ENCODE results near the gene ELSPBP1. TPM values are rescaled to one million over a fixed set of nuclear protein-coding genes. Genes with fewer than 3 reads are reported as not detected.

Gene ELSPBP1
- total RNA-seq, 2 experiments from 2014 or later, result not detected

- CTCF ChIA-PET, result interaction anchor here (0.5 kb wide), 1 partner anchor 147 kb away, joined by 3 read pairs; no protein-coding TSS in a partner anchor
- no peak overlapping the region for H3K27ac Mint-ChIP-seq
- no peaks in the 10 kb centered on the region for H3K9me3 Mint-ChIP-seq (ENCODE audit: low read depth)
- H3K4me1 Mint-ChIP-seq, result no peaks in the 10 kb centered on the region
- H3K4me3 Mint-ChIP-seq, result no peak overlapping the region
- peaks cover 13% of the 10 kb centered on the region for H3K27me3 Mint-ChIP-seq
- H3K36me3 Mint-ChIP-seq, result no peaks in the 10 kb centered on the region
- ATAC-seq (no peak), DNase-seq (no peak)
These were observed 26.3 kb downstream of the ELSPBP1 start for GRCh38 chr19:48020686-48021085.

DNA sequence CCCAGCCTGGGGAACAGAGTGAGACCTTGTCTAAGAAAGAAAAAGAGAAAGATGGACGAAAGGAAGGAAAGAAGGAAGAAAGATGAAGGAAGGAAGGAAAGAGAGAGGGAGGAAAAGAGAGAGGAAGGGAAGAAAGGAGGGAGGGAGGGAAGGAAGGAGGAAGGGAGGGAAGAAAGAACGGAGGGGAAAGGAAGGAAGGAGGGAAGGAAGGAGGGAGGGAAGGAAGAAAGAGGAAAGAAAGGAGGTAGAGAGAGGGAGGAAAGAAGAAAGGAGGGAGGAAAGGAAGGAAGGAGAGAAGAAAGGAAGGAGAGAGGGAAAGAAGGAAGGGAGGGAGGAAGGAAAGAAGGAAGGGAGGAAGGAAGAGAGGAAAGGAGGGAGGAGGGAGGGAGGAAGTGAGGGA lies 28.6 kb downstream of the ELSPBP1 start:
- Mint-ChIP-seq H3K4me1 (no peaks in the 10 kb centered on the region), H3K9me3 (ENCODE audit: low read depth) (no peaks in the 10 kb centered on the region), H3K27ac (no peak overlapping the region), H3K27me3 (peaks cover 17% of the 10 kb centered on the region), H3K36me3 (no peaks in the 10 kb centered on the region), H3K4me3 (no peak overlapping the region)
- CTCF ChIA-PET, result interaction anchor here (0.6 kb wide), 1 partner anchor 39 kb away, joined by 5 read pairs; no protein-coding TSS in a partner anchor
- ATAC-seq, result no peak
- DNase-seq, result no peak

- CTCF ChIA-PET, result no interaction called here
- no peak for DNase-seq
- H3K9me3 Mint-ChIP-seq (ENCODE audit: low read depth), result no peaks in the 10 kb centered on the region
- H3K4me1 Mint-ChIP-seq, result no peaks in the 10 kb centered on the region
- no peak overlapping the region for H3K27ac Mint-ChIP-seq
- no peak for ATAC-seq
- H3K4me3 Mint-ChIP-seq, result no peak overlapping the region
- H3K27me3 Mint-ChIP-seq, result peaks cover 17% of the 10 kb centered on the region
- no peaks in the 10 kb centered on the region for H3K36me3 Mint-ChIP-seq
These were observed 29.1 kb downstream of the ELSPBP1 start for GRCh38 chr19:48023518-48023917.

- CTCF ChIA-PET, result no interaction called here
- Mint-ChIP-seq H3K4me1 (no peaks in the 10 kb centered on the region), H3K27ac (no peak overlapping the region), H3K4me3 (no peak overlapping the region), H3K36me3 (no peaks in the 10 kb centered on the region), H3K27me3 (peaks cover 21% of the 10 kb centered on the region), H3K9me3 (ENCODE audit: low read depth) (no peaks in the 10 kb centered on the region)
- ATAC-seq (no peak), DNase-seq (no peak)
These were observed 31.0 kb downstream of the ELSPBP1 start for GRCh38 chr19:48025480-48025879.

DNA sequence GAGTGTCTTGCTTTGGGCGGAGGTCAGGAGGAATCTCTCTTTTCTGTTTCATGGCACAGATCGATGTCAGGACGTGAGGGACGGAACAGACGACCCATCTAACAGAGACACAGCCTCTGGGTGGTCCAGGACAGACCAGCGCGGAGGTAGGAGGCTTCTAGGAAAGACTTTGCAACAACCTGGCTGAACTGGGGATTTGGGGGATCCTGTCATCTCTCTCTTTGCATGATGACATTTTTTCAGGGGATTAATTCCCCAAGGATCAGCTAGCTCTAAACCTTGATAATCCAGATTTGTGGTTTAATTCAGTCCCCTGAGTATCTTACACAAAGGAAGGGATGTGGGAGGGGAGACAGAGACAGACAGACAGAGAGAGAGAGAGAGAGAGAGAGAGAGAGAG lies 35.0 kb downstream of the ELSPBP1 start:
- Mint-ChIP-seq H3K36me3 (no peaks in the 10 kb centered on the region), H3K27me3 (peaks cover 14% of the 10 kb centered on the region), H3K4me1 (no peaks in the 10 kb centered on the region), H3K4me3 (no peak overlapping the region), H3K9me3 (ENCODE audit: low read depth) (no peaks in the 10 kb centered on the region), H3K27ac (no peak overlapping the region)
- CTCF ChIA-PET, result no interaction called here
- DNase-seq (no peak), ATAC-seq (no peak)

GRCh38 chr19:48030073-48030472 lies 35.6 kb downstream of the ELSPBP1 start:
- no peaks in the 10 kb centered on the region for H3K9me3 Mint-ChIP-seq (ENCODE audit: low read depth)
- peaks cover 10% of the 10 kb centered on the region for H3K27me3 Mint-ChIP-seq
- no peak for ATAC-seq
- H3K27ac Mint-ChIP-seq, result no peak overlapping the region
- H3K4me3 Mint-ChIP-seq, result no peak overlapping the region
- no peaks in the 10 kb centered on the region for H3K36me3 Mint-ChIP-seq
- H3K4me1 Mint-ChIP-seq, result no peaks in the 10 kb centered on the region
- CTCF ChIA-PET, result no interaction called here
- no peak for DNase-seq

GRCh38 chr19:48033604-48034003 lies 39.2 kb downstream of the ELSPBP1 start:
- CTCF ChIA-PET, result no interaction called here
- H3K9me3 Mint-ChIP-seq (ENCODE audit: low read depth), result peaks cover 9% of the 10 kb centered on the region
- H3K4me1 Mint-ChIP-seq, result no peaks in the 10 kb centered on the region
- no peak overlapping the region for H3K27ac Mint-ChIP-seq
- DNase-seq (no peak), ATAC-seq (no peak)
- peaks cover 4% of the 10 kb centered on the region for H3K27me3 Mint-ChIP-seq
- peaks cover 2% of the 10 kb centered on the region for H3K36me3 Mint-ChIP-seq
- no peak overlapping the region for H3K4me3 Mint-ChIP-seq

DNA sequence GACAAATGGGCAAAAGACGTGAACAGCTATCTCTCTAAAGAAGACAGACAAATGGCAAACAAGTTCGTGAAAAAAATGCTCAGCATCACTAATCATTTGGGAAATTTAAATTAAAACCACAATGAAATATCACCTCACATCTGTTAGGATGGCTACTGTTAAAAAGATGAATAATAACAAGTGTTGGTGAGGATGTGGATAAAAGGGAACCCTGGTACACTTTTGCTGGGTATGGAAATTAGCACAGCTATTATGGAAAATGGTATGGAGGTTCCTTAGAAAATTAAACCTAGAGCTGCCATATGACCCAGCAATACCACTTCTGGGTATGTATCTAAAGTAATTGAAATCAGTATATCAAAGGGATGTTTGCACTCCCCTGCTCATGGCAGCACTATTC lies 42.3 kb downstream of the ELSPBP1 start:
- no peaks in the 10 kb centered on the region for H3K4me1 Mint-ChIP-seq
- peaks cover 2% of the 10 kb centered on the region for H3K27me3 Mint-ChIP-seq
- no peak for DNase-seq
- H3K36me3 Mint-ChIP-seq, result peaks cover 2% of the 10 kb centered on the region
- peaks cover 9% of the 10 kb centered on the region for H3K9me3 Mint-ChIP-seq (ENCODE audit: low read depth)
- no peak for ATAC-seq
- CTCF ChIA-PET, result no interaction called here
- no peak overlapping the region for H3K4me3 Mint-ChIP-seq
- no peak overlapping the region for H3K27ac Mint-ChIP-seq

- Mint-ChIP-seq H3K4me3 (no peak overlapping the region), H3K27ac (no peak overlapping the region), H3K4me1 (no peaks in the 10 kb centered on the region), H3K36me3 (no peaks in the 10 kb centered on the region), H3K9me3 (ENCODE audit: low read depth) (peaks cover under 1% of the 10 kb centered on the region), H3K27me3 (peaks cover 2% of the 10 kb centered on the region)
- CTCF ChIA-PET, result no interaction called here
- ATAC-seq (no peak), DNase-seq (no peak)
These were observed 47.6 kb downstream of the ELSPBP1 start for GRCh38 chr19:48041877-48042580.

- Mint-ChIP-seq H3K27me3 (peaks cover 2% of the 10 kb centered on the region), H3K4me3 (no peak within 1 kb of the TSS), H3K27ac (no peak within 1 kb of the TSS), H3K9me3 (ENCODE audit: low read depth) (no peaks in the 10 kb centered on the region), H3K4me1 (no peaks in the 10 kb centered on the region), H3K36me3 (no peaks in the 10 kb centered on the region)
- no peak for DNase-seq
- no peak for ATAC-seq
- CTCF ChIA-PET, result no interaction called here
These were observed 49.3 kb downstream of the ELSPBP1 start, which contains the start of gene CABP5 for GRCh38 chr19:48043675-48044258. Gene CABP5 (minus strand): TSS chr19:48044079. CDS start chr19:48043922, 157 bp downstream.

DNA sequence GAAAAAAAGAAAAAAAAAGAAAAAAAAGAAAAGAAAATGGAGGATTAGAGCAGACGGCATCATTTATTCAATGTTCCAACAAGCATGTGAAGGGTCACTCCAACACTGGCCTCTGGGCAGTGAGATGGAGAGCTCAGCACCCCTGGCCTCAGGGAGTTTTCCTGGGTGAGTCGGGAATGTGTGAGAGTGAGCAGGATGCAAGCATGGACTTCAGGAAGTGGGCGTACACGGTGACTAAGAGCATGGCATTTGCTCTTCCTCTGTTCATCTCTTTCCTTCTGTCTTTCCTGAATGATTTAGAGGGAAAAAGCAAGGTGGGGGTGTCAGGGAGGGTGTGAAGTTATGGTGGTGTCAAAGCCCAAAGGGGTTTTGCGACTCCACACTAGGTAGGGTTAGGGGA lies 50.1 kb downstream of the ELSPBP1 start:
- peaks cover 2% of the 10 kb centered on the region for H3K27me3 Mint-ChIP-seq
- H3K4me1 Mint-ChIP-seq, result no peaks in the 10 kb centered on the region
- CTCF ChIA-PET, result no interaction called here
- H3K27ac Mint-ChIP-seq, result no peak overlapping the region
- H3K36me3 Mint-ChIP-seq, result no peaks in the 10 kb centered on the region
- ATAC-seq (no peak), DNase-seq (no peak)
- no peaks in the 10 kb centered on the region for H3K9me3 Mint-ChIP-seq (ENCODE audit: low read depth)
- H3K4me3 Mint-ChIP-seq, result no peak overlapping the region

- no peaks in the 10 kb centered on the region for H3K4me1 Mint-ChIP-seq
- CTCF ChIA-PET, result no interaction called here
- H3K9me3 Mint-ChIP-seq (ENCODE audit: low read depth), result no peaks in the 10 kb centered on the region
- no peak overlapping the region for H3K4me3 Mint-ChIP-seq
- no peaks in the 10 kb centered on the region for H3K27me3 Mint-ChIP-seq
- H3K27ac Mint-ChIP-seq, result no peak overlapping the region
- H3K36me3 Mint-ChIP-seq, result no peaks in the 10 kb centered on the region
- DNase-seq (no peak), ATAC-seq (no peak)
These were observed 57.1 kb downstream of the ELSPBP1 start for GRCh38 chr19:48051335-48052033.

DNA sequence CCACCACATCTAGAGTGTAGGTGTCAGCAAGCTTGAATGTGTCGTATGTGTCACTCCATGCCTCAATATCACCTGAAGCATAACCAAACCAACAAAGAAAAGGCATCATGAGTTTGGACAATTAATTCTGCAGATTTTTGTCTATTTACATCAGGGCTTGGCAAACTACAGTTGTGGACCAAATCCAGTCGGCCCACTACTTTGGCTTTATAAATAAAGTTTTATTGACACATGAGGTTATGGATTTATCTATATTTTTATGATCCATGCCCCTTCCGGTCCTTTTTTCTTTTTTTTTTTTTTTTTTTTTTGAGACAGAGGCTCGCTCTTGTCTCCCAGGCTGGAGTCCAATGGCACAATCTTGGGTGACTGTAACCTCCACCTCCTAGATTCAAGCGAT lies 58.6 kb downstream of the ELSPBP1 start:
- Mint-ChIP-seq H3K27me3 (no peaks in the 10 kb centered on the region), H3K27ac (no peak overlapping the region), H3K36me3 (no peaks in the 10 kb centered on the region), H3K4me3 (no peak overlapping the region), H3K4me1 (no peaks in the 10 kb centered on the region), H3K9me3 (ENCODE audit: low read depth) (no peaks in the 10 kb centered on the region)
- CTCF ChIA-PET, result no interaction called here
- ATAC-seq (no peak), DNase-seq (no peak)

DNA sequence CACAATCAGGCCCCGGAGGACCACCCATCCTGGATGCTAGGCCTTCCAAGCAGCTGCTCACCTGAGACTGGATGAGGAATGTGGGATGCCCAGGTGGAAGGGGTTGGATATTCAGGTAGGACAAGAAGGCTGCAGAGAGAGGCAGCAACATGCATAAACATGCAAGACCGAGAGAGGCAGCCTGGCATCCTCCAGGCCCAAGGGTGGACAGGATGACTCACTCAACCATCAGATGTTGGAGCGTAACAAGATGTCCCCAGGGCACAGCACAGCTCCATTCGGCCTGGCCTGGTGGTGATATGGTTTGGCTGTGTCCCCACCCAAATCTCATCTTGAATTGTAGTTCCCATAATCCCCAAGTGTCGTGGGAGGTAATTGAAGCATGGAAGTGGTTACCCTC lies 59.4 kb downstream of the ELSPBP1 start:
- DNase-seq (no peak), ATAC-seq (no peak)
- Mint-ChIP-seq H3K36me3 (no peaks in the 10 kb centered on the region), H3K4me3 (no peak overlapping the region), H3K27ac (no peak overlapping the region), H3K9me3 (ENCODE audit: low read depth) (no peaks in the 10 kb centered on the region), H3K27me3 (no peaks in the 10 kb centered on the region), H3K4me1 (no peaks in the 10 kb centered on the region)
- CTCF ChIA-PET, result no interaction called here

All from activated CD8-positive, alpha-beta memory T cell treated with anti-CD3 and anti-CD28 coated beads, Interleukin-2, amount 10 ng/mL, durations not matched to agents 7 days and 5 days (primary cell).